Measurements from ENCODE around the gene B9D2.

Gene B9D2

GRCh38 chr19:41308450-41309179 is 55.3 kb downstream of the B9D2 start:
- DNase-seq: peak; percentile 95

DNA sequence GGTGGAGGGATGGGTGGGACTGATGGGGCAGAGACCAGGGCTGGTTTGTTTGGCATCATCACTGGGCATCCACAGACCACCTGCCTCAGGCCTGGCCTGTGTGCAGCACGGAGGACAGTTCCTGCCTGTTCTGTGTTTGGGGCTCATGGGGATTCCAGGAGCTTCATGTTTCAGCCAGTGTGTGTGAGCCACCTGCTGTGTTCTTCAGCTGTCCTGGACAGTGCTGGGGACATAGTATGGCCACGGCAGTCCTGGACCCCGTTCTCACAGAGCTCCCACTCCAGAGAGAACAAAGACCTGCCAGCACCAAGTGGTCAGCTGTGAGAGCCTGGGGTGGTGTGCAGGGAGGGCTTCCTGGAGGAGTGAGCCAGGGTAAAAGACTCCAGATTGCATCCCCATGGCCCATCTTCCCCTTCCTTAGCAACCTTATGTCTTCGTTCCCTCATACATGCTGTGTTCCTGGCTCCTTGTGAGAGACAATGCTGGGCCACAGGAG is 55.9 kb downstream of the B9D2 start:
- no peak for DNase-seq

DNA sequence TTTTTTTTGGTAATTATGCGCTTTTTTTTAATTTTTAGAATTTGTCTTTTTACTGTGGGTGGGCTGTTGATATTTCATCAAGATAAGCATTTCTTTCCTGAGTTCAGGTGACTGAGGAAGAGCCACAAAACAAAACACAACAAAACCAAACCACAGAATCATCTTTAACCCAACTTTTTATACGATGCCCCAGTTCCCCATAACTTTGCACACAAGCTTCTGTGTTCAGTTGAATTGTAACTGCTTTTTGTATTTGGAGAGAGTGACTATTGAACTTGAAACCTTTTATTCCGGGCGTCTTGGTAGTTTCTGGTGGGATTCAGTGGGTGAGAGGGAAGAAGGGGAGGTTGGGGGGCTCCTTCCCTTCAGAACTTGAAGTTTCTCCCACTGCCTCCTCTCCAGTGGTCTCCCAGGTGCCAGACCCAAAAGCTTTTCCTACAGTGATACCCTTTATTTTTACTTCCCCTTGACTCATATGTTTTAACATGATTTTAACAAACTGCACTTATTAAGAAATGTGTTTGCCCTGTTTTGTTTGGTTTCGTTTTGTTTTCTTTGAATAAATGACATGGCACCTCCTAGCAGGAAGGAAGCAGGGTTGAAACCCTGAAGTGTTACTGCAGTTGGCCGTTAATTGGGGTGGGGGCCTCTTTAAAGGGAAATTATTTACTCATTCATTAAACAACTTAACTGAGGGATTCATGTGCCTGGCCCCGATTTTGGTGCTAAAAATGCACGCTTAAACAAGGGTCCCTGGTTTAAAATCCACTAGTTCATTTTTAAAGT is 56.7 kb downstream of the B9D2 start:
- no peak for DNase-seq

GRCh38 chr19:41305927-41306793 is 57.8 kb downstream of the B9D2 start:
- DNase-seq: no peak

GRCh38 chr19:41304706-41305483 is 59.1 kb downstream of the B9D2 start:
- DNase-seq: no peak
